NOMO-1 treated with DMSO at 0.1 percent for 48 hours (cell line): ENCODE results near the gene SPACA9.

Source experiments
- DNase-seq: peaks from one replicate; lab custom pipeline; 2025; ENCODE audit not compliant: unreplicated experiment; lab: John Stamatoyannopoulos, UW

The SPACA9 gene

DNA sequence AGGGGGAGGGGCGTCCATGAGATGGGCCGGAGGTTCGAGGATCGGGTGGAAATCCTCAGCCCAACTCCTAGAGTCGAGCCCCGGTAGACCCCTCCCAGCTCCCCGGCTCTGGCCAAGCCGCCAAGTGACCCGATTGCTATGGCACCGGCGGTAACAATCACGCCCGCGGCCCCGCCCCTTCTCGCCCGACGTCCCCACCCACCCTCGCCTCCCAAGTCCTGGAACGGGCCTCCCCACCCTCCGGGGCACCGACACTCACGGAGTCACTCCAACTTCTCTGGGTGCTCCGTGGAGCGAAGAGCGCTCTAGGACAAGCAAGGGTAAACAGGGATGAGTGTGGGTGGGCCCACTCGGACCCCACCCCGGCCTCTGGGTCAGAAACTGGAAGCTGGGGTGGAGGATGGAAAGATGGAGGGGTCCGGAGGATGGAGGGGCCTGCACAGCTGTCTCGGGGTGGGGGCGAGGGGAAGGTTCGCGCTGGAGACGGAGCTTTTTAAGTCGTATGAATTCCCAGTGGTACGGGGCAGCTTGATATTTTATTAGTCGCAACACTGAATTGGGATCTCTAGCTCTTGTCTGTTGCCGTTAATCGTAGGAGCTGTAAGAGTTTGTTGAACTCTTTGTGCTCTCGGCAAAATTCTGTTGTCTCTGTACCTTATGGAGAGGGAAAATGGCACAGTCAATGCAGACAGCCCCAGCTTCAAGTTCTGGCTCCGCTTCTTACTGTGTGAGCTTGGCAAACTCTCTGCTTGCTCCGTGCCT is at the start of gene SPACA9:
TSS of gene SPACA9 (plus strand) at position 204 of the 762 bp plus-strand sequence. CDS start 5,050 bp downstream, outside the sequence.
- DNase-seq: no peak

DNA sequence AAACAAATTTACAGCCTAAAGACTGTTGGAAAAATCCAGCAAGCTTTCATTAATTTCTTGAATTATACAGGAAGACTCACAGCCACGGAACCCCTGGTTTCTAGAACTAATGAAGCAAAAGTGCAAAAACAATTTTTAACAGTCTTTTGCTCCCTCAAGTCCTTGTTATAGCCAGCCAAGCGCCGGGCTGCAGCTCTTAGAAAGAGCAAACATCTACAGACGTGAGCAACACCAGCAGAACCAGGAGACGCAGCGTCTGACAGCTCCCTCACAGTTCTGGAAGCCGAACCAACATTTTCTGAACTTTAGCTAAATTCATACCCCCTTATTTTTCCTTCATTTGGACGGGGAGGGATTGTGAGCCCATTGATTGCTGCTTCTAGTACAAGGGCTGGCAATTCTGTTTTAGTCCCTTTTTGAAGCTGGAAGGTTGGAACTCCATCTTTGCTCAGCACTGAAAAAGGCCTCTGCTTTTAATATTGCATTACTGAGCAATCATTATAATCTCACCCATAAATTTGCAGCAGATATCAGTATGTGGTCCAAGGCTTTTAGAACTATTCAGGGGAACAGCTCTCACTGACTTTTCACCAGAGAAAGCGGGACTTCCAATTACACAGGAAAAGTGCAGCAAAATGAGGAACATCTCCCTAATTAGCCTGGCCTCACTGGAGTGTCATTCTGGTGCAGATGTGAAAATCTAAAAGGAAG is 46.4 kb upstream of the SPACA9 start:
- no peak for DNase-seq

DNA sequence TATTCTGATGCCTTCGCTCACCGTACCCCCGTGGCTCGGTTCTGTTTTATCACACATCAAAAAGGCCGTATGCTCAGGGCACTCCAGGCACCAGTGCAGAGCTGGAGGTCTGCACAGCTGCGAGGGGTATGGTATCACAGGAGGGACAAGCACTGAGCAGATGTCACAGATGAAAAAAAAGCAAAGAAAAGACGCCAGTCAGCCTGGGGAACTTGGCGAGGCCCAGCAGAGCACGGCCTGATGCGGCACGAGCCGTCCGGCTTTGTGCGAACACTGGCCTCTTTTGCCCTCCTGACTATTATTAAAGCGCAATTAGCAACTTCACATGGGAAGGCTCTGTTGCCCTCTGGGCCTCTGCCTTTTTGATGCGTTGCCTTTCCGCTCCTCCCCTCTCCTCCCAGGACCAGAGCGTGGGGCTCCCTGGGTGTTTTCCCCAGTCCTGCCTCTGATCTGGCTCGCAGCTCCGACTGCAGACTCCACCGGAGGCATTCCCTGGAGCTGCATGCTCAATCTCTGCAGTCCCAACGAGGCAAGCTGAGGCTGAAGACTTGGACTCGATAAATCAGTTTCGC is 45.1 kb upstream of the SPACA9 start:
- no peak for DNase-seq

DNA sequence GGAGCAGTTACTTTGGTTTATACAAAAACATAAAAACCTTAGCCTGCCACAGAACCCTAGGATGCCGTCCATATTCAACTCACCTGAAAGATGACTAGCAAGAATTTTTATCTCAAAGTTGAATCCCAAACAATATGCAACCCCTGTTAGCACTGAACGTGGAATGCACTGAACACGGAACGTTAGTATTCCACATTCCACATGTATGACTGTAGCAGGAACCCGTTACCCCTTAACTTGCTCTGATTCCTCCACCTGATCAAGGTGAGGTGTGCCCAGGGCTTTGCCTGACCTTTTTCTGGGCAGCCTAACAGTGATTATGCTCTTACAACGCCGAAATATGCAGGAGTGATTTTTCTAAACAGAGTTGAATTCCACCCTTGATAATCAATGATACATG is 44.4 kb upstream of the SPACA9 start:
- DNase-seq: no peak

DNA sequence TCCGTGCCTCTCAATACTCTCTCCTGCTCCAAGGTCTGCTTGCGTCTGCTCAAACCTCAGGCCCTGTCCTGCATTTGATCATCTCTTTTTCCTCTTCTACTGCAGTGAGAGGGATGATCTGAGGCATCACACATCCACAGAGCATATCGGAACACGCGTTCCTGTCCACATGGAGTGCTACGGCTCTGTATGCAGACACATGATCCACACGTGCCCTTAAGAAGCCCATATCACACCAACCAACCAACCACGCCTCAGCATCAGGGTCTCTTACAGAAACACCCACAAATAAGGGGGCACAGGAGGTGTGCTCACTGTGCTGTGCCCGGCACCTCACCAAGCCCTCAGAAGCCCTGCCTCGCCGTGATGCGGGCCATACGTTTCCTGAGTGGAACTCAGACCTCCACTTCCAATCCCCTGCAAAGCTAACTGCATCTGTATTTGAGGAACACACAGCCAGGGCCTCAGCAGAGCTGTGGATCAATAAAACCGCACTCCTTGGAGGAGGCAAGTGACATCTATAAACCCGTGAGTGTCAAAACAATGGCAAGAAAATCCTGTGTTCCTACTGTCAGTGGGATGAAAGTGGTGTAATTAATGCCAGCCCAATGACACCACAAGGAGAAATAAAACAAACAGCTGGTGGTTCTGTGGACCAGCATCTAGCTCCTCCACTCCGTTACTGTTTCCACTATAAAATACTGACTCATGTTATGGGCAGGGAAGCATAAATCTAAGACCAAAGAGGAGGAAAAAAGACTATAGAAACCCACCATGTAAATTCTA is 41.0 kb upstream of the SPACA9 start:
- peak; percentile 2 for DNase-seq

DNA sequence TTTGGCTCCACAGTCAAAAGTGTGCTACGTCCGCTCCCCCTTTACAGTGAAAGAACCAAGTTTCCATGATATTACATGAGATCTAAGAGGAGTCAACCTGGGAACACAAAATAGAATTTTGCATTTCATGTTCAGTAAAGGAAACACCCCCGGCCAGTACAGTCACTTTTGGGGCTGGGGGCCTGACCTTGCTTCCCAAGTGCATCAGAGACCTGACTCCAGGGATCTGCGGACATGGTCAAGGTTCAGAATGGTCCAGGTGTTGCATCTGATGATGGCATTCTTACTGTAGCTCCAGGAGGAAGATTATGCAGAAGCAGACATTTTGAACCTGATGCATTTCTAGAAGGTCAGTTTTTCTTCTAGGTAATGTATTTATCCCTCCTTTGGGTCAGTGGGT is 40.4 kb upstream of the SPACA9 start:
- no peak for DNase-seq

DNA sequence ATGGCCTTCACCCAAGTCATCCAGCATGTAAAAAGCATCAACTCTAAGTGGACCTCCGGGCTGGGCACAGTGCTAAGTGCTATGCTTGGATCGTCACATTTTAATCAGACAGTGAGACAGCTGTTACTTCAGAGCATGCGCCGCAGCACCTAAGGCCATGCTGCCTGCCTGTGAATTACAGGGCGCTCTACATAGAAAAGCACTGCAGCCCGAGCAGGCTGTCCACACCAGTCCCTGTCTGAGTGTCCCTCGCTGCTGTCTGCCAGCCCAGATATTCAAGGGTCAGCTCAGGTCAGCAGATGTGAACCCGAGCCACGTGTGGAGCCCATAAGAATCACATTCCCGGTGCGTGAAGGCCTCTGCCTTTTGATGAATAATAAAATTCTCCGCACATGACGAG is 37.7 kb upstream of the SPACA9 start:
- DNase-seq: no peak

DNA sequence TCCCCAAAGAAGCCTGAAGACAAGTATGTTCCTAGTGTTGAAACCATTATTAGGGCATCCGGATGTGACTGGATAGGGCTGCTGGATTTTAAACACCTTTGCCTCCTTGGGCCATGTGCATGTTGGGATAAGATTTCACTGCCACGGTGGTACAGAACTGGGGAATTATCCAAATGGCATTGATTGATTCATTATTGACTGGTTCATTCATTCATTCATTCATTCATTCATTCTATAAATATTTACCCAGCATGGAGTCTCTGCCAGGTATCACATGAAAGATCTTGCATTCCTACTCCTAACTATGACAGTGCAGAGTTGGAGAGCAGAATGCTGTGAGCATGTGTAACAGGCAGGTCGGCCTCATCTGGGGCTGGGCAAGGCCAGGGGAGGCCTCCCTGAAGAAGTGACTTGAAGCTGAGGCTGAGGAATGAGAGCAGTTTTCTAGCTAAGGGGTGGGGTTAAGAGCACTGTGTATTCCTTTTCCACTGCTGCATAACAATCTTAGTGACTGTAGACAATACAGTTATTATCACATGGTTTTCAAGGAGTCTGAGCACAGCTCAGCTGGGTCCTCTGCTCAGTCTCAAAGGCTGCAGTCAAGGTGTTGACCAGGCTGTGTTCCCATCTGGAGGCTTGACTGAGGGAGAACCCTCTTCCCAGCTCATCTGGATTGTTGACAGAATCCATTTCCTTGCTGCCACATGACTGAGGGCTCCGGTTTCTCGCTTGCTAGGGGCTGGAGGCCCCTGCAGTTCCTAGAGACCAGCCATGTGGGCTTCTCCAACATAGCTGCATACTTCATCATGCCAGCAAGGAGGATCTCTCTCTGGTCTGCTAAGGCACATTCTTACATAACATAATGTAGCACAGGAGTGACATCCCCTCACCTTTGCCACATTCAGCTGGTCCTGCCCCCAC is 36.3 kb upstream of the SPACA9 start:
- DNase-seq: no peak

DNA sequence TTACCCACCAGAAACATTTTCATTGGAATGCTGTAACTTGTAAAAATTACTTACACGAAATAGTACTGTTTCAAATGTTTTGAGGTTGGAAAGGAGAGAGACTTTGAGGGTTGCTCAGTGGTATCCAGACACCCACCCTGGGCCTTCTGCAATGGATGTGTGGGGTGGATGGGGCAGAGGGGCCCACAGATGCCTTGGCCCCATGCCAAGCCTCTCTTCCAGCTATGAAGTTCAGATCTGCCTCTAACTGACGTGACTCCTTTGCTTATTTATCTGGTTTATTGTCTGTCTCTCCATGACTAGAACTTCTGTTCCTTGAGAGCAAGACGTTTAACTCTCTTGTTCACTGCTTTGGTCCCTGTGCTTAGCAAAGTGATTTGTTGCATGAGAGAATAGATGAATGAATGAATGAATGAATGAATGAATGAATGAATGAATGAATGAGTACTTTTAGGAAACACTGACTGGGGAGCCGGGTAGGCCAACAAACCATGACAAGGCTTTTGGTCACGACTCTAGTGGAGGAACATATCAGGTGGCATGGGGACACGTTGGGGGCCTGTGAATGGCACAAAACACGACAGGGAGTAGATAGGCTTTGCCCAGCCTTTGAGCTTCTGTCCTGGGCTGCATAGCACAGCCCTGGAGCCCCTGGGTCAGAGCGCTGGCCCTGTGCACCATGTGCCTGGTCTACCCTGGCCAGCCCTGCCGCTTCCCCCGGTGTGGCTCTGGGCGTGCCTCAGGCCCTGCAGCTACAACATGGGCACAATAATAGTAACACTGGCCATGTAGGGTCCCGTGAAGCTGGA is 32.4 kb upstream of the SPACA9 start:
- DNase-seq: no peak

DNA sequence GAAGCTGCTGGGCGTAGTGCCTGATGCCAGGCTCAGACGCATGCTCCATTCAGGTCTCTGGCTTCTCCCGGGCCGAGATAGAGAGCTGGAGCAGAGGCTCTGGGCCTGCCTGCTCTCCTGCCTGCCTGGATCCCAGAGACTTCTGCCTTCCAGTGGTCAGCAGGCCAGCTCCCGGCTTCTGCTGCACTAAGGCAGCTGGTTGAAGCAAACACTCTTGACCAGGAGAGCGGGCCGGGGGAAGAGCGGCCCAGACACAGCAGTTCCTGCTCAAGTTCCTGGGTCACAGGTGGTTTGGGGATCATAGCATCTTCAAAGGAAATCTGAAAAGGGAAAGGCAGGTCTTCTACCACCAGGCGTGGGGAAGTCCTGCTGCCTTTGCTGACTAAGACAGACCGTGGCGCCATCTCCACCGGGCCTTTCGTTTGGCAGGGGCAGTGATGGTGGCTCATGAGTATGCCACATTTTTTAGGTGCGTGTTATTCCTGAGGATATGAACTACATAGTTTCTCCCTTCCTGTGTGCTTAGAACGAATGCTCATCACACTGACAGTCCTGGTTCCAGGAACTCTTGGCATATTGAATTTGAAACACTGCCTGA is 31.7 kb upstream of the SPACA9 start:
- no peak for DNase-seq

DNA sequence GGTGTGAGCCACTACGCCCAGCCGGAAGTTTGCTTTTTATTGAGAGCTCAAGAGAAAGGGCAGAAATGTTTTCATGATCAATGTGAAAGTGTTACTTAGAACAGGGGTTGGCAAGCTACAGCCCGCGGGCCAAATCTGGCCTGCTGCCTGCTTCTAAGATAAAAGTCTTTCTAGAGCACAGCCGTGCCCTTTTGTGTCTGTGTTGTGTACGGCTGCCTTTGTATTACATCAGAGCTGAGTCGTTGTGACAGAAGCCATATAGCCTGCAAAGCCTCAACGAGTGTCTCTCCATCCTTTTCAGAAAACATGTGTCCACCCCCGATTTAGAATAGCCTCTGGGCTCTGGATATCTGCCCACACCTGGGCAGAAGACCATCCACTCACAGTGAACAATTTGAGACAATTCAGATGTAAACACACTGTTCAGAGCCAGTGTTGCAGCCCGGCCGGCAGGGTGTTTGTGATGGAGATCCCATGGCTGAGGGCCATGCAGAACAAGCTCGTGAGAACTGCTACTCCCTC is 29.5 kb upstream of the SPACA9 start:
- DNase-seq: no peak

DNA sequence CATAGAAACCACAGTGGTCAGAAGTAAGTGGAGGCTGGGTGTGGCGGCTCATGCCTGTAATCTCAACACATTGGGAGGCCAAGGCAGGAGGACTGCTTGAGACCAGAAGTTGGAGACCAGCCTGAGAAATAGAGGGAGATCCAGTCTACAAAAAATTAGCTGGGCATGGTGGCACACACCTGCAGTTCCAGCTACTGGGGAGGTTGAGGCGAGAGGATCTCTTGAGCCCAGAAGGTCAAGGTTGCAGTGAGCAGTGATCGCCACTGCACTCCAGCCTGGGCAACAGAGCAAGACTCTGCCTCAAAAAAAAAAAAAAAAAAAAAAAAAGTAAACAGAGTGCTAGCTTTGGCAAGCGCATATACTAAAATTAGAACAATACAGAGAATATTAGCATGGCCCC is 25.2 kb upstream of the SPACA9 start:
- DNase-seq: no peak

DNA sequence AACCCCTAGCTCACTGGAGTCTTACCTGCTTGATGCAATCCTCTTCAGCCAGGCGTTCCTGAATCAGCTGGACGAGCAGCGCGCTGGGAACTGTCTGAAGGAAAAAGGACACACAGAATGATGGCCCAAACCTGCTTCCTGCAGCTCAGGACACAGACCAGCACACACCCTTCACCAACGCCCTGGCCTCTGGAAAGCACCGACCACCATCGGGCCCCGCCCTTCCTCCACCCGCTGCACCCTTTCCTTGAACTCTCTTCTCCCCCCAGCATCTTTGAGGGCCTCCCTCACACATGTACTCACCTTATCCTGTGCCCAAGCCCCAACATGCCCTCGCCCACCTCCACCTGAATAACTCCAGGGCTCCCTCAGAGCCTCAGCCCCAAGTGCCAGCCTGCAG is 23.9 kb upstream of the SPACA9 start:
- no peak for DNase-seq

DNA sequence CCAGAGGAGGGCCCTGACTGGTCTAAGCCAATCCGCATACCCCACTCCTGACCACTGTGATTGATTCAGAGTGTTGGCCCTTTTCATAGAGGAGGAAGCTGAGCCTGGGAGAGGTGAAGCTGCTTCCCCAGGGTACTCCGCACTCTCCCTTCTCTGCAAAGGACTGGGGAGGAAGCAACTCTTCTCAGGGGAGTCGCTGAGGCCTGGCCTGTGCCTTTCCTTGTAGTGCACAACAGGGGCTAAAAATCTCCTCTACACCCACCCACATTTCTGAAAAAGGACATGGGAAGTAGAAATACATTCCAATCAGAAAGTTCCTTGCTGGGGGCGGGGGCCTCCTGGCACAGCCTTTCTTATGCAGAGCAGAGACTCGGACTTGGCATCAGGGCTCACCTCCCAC is 22.8 kb upstream of the SPACA9 start:
- no peak for DNase-seq

DNA sequence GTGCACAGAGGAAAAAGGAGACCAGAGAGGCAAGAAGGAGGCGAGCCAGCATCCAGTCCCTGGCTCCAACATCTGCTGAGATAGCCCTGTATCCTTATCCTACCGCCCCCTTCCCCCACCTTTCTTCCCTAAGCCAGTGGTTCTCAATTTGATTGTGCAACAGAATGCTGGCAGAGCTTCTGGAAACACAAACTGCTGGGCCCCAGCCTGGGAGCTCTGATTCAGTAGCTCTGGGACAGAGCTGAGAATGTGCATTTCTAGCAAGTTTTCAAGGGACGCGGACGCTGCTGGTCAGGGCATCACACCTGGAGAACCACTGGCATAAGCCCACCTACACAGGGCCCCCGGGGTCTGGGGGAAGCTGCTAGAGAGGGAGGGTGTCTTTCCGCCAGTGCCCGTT is 21.7 kb upstream of the SPACA9 start:
- no peak for DNase-seq

DNA sequence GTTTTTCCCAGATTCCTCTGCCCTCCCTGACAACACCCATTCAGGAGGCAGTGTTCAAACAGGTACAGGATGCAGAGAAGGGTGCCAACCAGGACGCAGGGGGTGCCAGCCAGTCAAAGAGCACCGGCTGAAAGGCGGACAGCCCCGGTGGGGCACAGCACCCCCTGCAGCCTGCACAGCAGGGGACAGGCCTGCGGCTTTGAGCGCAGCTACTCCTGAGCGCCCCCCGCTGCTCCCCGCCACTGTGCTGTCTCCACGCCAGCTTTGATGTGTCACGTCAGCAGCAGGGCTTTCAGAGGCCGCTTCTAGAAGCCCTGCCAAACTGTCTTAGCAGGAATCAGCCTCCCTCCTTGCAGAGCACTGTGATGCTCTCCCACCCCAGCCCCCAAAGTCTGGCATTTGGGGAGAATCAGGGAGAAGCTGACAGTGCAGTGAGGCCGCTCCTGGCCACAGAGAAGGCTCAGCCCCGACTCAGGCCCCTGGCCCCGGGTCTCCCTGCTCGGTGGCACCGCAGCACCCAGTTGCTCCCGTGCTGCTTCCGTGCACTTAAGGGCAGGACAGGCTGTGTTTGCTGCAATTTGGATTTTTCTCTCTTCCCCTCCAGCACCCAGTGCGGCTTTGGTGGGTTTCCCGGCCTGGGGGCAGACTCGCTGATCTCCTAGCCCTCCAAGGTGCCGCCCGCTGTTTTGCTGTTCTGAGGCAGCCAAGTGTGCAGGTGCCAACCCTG is 20.9 kb upstream of the SPACA9 start:
- DNase-seq: no peak

DNA sequence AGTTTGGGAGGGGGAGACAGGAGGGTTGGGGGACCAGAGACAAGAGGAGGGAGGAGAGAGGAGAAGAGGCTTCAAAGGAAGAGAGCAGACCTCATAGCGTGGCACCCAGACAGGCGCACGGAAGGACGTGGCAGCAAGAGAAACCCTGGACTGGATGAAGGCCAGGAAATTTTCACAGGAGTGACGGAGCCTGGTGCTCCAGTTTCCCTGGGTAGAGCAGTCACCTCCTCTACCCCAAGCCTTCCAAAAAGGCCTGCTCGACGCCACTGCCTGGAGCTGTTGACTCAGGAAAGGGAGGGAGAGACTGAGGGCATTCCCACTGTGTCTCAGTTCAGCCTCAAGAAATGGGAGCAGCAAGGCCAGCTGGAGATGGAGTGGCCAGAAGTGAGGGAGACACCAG is 19.9 kb upstream of the SPACA9 start:
- no peak for DNase-seq

DNA sequence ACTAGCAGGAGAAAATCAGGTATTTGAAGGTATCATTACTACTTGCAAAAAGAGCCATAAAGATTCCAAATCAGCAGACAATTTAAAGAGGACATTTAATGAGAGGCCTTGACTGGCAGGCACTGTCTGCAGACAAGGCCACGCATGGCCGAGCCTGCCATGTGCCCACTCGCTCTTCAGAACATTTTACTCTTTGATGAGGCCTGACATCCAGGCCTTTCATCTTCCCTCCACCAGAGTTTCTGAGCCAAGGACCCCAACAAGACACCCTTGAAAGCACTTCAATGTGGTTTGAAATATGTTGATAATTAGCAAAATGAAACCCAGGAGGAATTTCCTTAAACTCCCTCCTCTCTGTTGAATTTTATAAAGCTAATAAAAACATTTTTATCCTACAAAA is 17.0 kb upstream of the SPACA9 start:
- DNase-seq: no peak
